B cell (primary cell): ENCODE results near the gene GRID1.

Experiments used
- CTCF ChIP-seq: fragments of 200-600 bp; IDR thresholded peaks from one replicate; pipeline ENCODE4 v1.8.0; 2022; ENCODE audit warnings: antibody characterized with exemption, mild to moderate bottlenecking
- EZH2 ChIP-seq: IDR thresholded peaks from 2 replicates; pipeline ENCODE4 v1.6.1; 2012; ENCODE audit warnings: borderline replicate concordance, low read depth, mild to moderate bottlenecking, moderate library complexity, low read length; ENCODE audit not compliant: insufficient read depth, poor library complexity, severe bottlenecking

GRCh38 chr10:86267286-86268195, 99.1 kb downstream of the GRID1 start:
- TF ChIP-seq CTCF, result no peak
- TF ChIP-seq EZH2, result no peak
